ENCODE results near the gene MEGF11.

GRCh38 chr15:66252685-66253417 lies 699 bp downstream of the MEGF11 start:
- TF ChIP-seq POLR2A (IDR thresholded peaks at IDR 0.05) (no peak), CTCF (IDR thresholded peaks at IDR 0.05) (no peak), EP300 (IDR thresholded peaks at IDR 0.05) (no peak)
